Liver (tissue), 9 donors: ENCODE data around the gene KCNJ1. TPM values are rescaled to one million over a fixed set of nuclear protein-coding genes. Genes with fewer than 3 reads are reported as not detected.

Source experiments
- DNase-seq: peaks from one replicate; pipeline ENCODE4 v3.0.0-alpha.2; 2017; ENCODE audit warnings: low spot score
- H3K27ac ChIP-seq, 2 donors: one replicate each; pipeline ENCODE4 v1.7.0; 2013; ENCODE audit warnings: inconsistent platforms in 2 of 2, low read length in 2 of 2, control low read depth in 1 of 2, low read depth in 1 of 2, mild to moderate bottlenecking in 1 of 2
- H3K27me3 ChIP-seq, 4 donors: one replicate each; pipeline versions ENCODE4 v1.6.1 to v1.7.0; 2013; ENCODE audit warnings: low read length in 3 of 4, inconsistent platforms in 1 of 4, mild to moderate bottlenecking in 1 of 4, moderate library complexity in 1 of 4; ENCODE audit not compliant: control insufficient read depth in 4 of 4, insufficient read depth in 4 of 4
- H3K36me3 ChIP-seq, 4 donors: one replicate each; pipeline versions ENCODE4 v1.6.1 to v1.7.0; 2013; ENCODE audit warnings: low read length in 3 of 4, mild to moderate bottlenecking in 3 of 4, low read depth in 1 of 4, moderate library complexity in 1 of 4; ENCODE audit not compliant: control insufficient read depth in 4 of 4, insufficient read depth in 3 of 4
- H3K4me1 ChIP-seq, 4 donors: one replicate each; pipeline versions ENCODE4 v1.6.1 to v1.7.0; 2013; ENCODE audit warnings: low read length in 3 of 4, mild to moderate bottlenecking in 3 of 4, moderate library complexity in 1 of 4; ENCODE audit not compliant: control insufficient read depth in 4 of 4, insufficient read depth in 4 of 4
- H3K4me3 ChIP-seq, 3 donors: one replicate each; pipeline versions ENCODE4 v1.6.1 to v1.7.0; 2013; ENCODE audit warnings: low read length in 3 of 3, control low read depth in 1 of 3, low read depth in 1 of 3, mild to moderate bottlenecking in 1 of 3
- H3K9ac ChIP-seq, 2 donors: one replicate each; pipeline ENCODE4 v1.7.0; 2013; ENCODE audit warnings: low read length in 2 of 2, mild to moderate bottlenecking in 2 of 2, moderate library complexity in 2 of 2, control low read depth in 1 of 2, low read depth in 1 of 2
- H3K9me3 ChIP-seq, 4 donors: one replicate each; pipeline versions ENCODE4 v1.6.1 to v1.7.0; 2013; ENCODE audit warnings: low read length in 3 of 4; ENCODE audit not compliant: control insufficient read depth in 4 of 4
- CTCF ChIP-seq: fragments of 150-350 bp; IDR thresholded peaks from 2 replicates; pipeline ENCODE4 v1.5.1; 2017; ENCODE audit warnings: improper control_type of control experiment, low read depth, low read length; ENCODE audit not compliant: missing input control
- EGR1 ChIP-seq, 2 donors: IDR thresholded peaks; 2 replicates each; pipeline ENCODE4 v1.6.1; 2016 to 2018; ENCODE audit warnings: antibody characterized with exemption in 2 of 2, low read depth in 2 of 2
- FOXA1 ChIP-seq: IDR thresholded peaks from 2 replicates; pipeline ENCODE4 v1.6.1; 2016; ENCODE audit warnings: antibody characterized with exemption
- FOXA2 ChIP-seq: IDR thresholded peaks from 2 replicates; pipeline ENCODE4 v1.6.1; 2016; ENCODE audit warnings: antibody characterized with exemption
- GABPA ChIP-seq, 2 donors: IDR thresholded peaks in 1 of 2; conservative IDR thresholded peaks in 1 of 2; 2 replicates each; pipeline ENCODE4 v1.6.1; 2016; ENCODE audit warnings: antibody characterized with exemption in 2 of 2, mild to moderate bottlenecking in 1 of 2, moderate library complexity in 1 of 2
- HNF4A ChIP-seq, 2 donors: conservative IDR thresholded peaks; 2 replicates each; pipeline ENCODE4 v1.6.1; 2016; ENCODE audit warnings: antibody characterized with exemption in 2 of 2, mild to moderate bottlenecking in 2 of 2
- HNF4G ChIP-seq: IDR thresholded peaks from 2 replicates; pipeline ENCODE4 v1.6.1; 2016; ENCODE audit warnings: antibody characterized with exemption
- JUND ChIP-seq, 2 donors: IDR thresholded peaks; 2 replicates each; pipeline ENCODE4 v1.6.1; 2016; ENCODE audit warnings: antibody characterized with exemption in 2 of 2
- NR2F2 ChIP-seq: IDR thresholded peaks from 2 replicates; pipeline ENCODE4 v1.6.1; 2016; ENCODE audit warnings: antibody characterized with exemption
- RAD21 ChIP-seq, 2 donors: IDR thresholded peaks; 2 replicates each; pipeline ENCODE4 v1.6.1; 2016; ENCODE audit warnings: antibody characterized with exemption in 2 of 2, mild to moderate bottlenecking in 2 of 2
- RXRA ChIP-seq, 2 donors: IDR thresholded peaks; 2 replicates each; pipeline ENCODE4 v1.6.1; 2017 to 2018; ENCODE audit warnings: antibody characterized with exemption in 2 of 2, mild to moderate bottlenecking in 1 of 2
- SP1 ChIP-seq: IDR thresholded peaks from 2 replicates; pipeline ENCODE4 v1.6.1; 2018; ENCODE audit warnings: antibody characterized with exemption, mild to moderate bottlenecking
- TAF1 ChIP-seq: conservative IDR thresholded peaks from 2 replicates; pipeline ENCODE4 v1.6.1; 2016; ENCODE audit warnings: antibody characterized with exemption, mild to moderate bottlenecking
- YY1 ChIP-seq: IDR thresholded peaks from 2 replicates; pipeline ENCODE4 v1.6.1; 2016; ENCODE audit warnings: antibody characterized with exemption, mild to moderate bottlenecking
- ZBTB33 ChIP-seq: IDR thresholded peaks from 2 replicates; pipeline ENCODE4 v1.6.1; 2016; ENCODE audit warnings: antibody characterized with exemption
- WGBS: extraction: QIAGEN DNeasy Blood & Tissue Kit; methylation state at CpG from one replicate; pipeline ENCODE4 v1.1.7; 2013; 5-methylcytosine and 5-hydroxymethylcytosine counted together
- polyA plus RNA-seq, 2 donors: library from polyadenylated mRNA; stranded (reverse) in 1 of 2; unstranded in 1 of 2; fragments of 200-250 nt in 1 of 2; fragments of >200 nt in 1 of 2; fragmentation: Nextera tagmentation in 1 of 2; extraction: Ambion mirVana in 1 of 2; gene quantifications; one replicate each; pipeline versions ENCODE4 v1.2.1 to v1.2.3, GENCODE V29; 2013 to 2015
- total RNA-seq, 2 donors: library from RNA; depleted of rRNA; stranded (reverse); fragments of >200 nt; gene quantifications; one replicate each; pipeline ENCODE4 v1.2.3, GENCODE V29; 2014
- TF ChIP-seq, protein P1 (sequence below): IDR thresholded peaks from 2 replicates; pipeline ENCODE4 v1.6.1; 2016; ENCODE audit warnings: antibody characterized with exemption
- TF ChIP-seq, protein P2 (sequence below): IDR thresholded peaks from 2 replicates; pipeline ENCODE4 v1.6.1; 2016; ENCODE audit warnings: antibody characterized with exemption
- TF ChIP-seq, protein P3 (sequence below): IDR thresholded peaks from 2 replicates; pipeline ENCODE4 v1.6.1; 2016; ENCODE audit warnings: antibody characterized with exemption, mild to moderate bottlenecking
- donor health status: healthy.
- donor health status: healthy.
- donor health status: healthy.
- donor health status: healthy.
- donor health status: healthy.

KCNJ1 gene
- total and polyA plus RNA-seq, 4 donors, result 0.14 to 0.23 TPM; not detected in 2

DNA sequence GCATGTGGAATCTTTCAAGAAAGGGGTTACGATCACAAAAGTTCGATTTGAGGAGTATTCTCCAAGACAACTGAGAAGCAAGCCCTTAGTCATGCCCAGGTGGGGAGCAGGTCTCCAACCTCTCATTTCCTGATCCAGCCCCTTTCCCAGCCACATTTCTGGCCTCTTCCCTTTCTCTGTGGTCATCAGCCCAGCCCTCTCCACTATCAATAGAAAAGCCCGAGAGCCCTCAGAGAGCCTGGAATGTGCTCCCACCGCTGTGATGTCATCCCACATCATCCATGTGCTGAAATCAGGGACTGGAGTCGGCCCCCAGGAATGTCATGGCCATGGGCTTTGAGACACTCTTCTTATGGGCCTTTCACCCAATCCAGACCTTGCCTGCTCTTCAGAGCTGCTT is 62.6 kb downstream of the KCNJ1 start:
- 84% methylated on average over 5 of the region's 5 CpGs for WGBS
- H3K9ac ChIP-seq, result no peak overlapping the region
- TF ChIP-seq CTCF, result no peak
- no peak for TF ChIP-seq TAF1
- H3K9me3 ChIP-seq, result no peaks in the 10 kb centered on the region
- H3K4me3 ChIP-seq, result no peak overlapping the region
- H3K27me3 ChIP-seq, result no peaks in the 10 kb centered on the region
- no peak overlapping the region for H3K27ac ChIP-seq
- no peaks in the 10 kb centered on the region for H3K4me1 ChIP-seq
- no peak for DNase-seq
- peaks cover 0 to 4% (median 2%) of the 10 kb centered on the region in 4 donors for H3K36me3 ChIP-seq

GRCh38 chr11:128803449-128804245 is 63.4 kb downstream of the KCNJ1 start:
- no peak overlapping the region for H3K4me3 ChIP-seq
- TF ChIP-seq SP1 (no peak), NR2F2 (no peak), ZBTB33 (no peak), TAF1 (no peak), HNF4A (conservative IDR thresholded peaks at IDR 0.05) (no peak), HNF4G (no peak), RXRA (IDR thresholded peaks at IDR 0.05) (no peak), EGR1 (IDR thresholded peaks at IDR 0.05; ENCODE audit: low read depth in 2 of 2) (no peak), FOXA1 (no peak), FOXA2 (no peak), JUND (IDR thresholded peaks at IDR 0.05) (no peak), CTCF (no peak), GABPA (IDR thresholded peaks at IDR 0.05 in 1 of 2, conservative IDR thresholded peaks at IDR 0.05 in 1 of 2) (no peak), RAD21 (IDR thresholded peaks at IDR 0.05) (no peak), YY1 (no peak)
- TF ChIP-seq, protein P1, sequence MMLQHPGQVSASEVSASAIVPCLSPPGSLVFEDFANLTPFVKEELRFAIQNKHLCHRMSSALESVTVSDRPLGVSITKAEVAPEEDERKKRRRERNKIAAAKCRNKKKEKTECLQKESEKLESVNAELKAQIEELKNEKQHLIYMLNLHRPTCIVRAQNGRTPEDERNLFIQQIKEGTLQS, result no peak
- TF ChIP-seq, protein P2, sequence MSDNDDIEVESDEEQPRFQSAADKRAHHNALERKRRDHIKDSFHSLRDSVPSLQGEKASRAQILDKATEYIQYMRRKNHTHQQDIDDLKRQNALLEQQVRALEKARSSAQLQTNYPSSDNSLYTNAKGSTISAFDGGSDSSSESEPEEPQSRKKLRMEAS, result no peak
- TF ChIP-seq, protein P3, sequence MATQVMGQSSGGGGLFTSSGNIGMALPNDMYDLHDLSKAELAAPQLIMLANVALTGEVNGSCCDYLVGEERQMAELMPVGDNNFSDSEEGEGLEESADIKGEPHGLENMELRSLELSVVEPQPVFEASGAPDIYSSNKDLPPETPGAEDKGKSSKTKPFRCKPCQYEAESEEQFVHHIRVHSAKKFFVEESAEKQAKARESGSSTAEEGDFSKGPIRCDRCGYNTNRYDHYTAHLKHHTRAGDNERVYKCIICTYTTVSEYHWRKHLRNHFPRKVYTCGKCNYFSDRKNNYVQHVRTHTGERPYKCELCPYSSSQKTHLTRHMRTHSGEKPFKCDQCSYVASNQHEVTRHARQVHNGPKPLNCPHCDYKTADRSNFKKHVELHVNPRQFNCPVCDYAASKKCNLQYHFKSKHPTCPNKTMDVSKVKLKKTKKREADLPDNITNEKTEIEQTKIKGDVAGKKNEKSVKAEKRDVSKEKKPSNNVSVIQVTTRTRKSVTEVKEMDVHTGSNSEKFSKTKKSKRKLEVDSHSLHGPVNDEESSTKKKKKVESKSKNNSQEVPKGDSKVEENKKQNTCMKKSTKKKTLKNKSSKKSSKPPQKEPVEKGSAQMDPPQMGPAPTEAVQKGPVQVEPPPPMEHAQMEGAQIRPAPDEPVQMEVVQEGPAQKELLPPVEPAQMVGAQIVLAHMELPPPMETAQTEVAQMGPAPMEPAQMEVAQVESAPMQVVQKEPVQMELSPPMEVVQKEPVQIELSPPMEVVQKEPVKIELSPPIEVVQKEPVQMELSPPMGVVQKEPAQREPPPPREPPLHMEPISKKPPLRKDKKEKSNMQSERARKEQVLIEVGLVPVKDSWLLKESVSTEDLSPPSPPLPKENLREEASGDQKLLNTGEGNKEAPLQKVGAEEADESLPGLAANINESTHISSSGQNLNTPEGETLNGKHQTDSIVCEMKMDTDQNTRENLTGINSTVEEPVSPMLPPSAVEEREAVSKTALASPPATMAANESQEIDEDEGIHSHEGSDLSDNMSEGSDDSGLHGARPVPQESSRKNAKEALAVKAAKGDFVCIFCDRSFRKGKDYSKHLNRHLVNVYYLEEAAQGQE, result no peak
- no peaks in the 10 kb centered on the region for H3K36me3 ChIP-seq
- WGBS, result 78% methylated on average over 6 of the region's 6 CpGs
- no peaks in the 10 kb centered on the region for H3K4me1 ChIP-seq
- no peaks in the 10 kb centered on the region for H3K9me3 ChIP-seq
- no peak overlapping the region for H3K27ac ChIP-seq
- H3K27me3 ChIP-seq, result no peaks in the 10 kb centered on the region
- H3K9ac ChIP-seq, result no peak overlapping the region
- no peak for DNase-seq
